ENCODE measurements around the gene TPRN.
"Not testable (repeated sequence)": the region's sequence is repeated elsewhere in the genome, so short reads cannot be mapped to it uniquely, and the experiment has no call there.

TPRN gene, protein sequence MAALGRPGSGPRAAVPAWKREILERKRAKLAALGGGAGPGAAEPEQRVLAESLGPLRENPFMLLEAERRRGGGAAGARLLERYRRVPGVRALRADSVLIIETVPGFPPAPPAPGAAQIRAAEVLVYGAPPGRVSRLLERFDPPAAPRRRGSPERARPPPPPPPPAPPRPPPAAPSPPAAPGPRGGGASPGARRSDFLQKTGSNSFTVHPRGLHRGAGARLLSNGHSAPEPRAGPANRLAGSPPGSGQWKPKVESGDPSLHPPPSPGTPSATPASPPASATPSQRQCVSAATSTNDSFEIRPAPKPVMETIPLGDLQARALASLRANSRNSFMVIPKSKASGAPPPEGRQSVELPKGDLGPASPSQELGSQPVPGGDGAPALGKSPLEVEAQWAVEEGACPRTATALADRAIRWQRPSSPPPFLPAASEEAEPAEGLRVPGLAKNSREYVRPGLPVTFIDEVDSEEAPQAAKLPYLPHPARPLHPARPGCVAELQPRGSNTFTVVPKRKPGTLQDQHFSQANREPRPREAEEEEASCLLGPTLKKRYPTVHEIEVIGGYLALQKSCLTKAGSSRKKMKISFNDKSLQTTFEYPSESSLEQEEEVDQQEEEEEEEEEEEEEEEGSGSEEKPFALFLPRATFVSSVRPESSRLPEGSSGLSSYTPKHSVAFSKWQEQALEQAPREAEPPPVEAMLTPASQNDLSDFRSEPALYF

GRCh38 chr9:137200311-137201204 lies at the start of gene TPRN:
TPRN (minus strand) TSS chr9:137200741; CDS start chr9:137200711, 30 bp downstream.
- DNase-seq, result peak; percentile 99

GRCh38 chr9:137247916-137248175 lies 47.3 kb upstream of the TPRN start:
- DNase-seq, result no peak

- no peak for DNase-seq
These were observed 46.8 kb upstream of the TPRN start for GRCh38 chr9:137247135-137247915.

- DNase-seq, result peak; percentile 27
These were observed 45.2 kb upstream of the TPRN start for GRCh38 chr9:137245450-137246421.

GRCh38 chr9:137244486-137245449 lies 44.2 kb upstream of the TPRN start:
- DNase-seq, result peak; percentile 46

DNA sequence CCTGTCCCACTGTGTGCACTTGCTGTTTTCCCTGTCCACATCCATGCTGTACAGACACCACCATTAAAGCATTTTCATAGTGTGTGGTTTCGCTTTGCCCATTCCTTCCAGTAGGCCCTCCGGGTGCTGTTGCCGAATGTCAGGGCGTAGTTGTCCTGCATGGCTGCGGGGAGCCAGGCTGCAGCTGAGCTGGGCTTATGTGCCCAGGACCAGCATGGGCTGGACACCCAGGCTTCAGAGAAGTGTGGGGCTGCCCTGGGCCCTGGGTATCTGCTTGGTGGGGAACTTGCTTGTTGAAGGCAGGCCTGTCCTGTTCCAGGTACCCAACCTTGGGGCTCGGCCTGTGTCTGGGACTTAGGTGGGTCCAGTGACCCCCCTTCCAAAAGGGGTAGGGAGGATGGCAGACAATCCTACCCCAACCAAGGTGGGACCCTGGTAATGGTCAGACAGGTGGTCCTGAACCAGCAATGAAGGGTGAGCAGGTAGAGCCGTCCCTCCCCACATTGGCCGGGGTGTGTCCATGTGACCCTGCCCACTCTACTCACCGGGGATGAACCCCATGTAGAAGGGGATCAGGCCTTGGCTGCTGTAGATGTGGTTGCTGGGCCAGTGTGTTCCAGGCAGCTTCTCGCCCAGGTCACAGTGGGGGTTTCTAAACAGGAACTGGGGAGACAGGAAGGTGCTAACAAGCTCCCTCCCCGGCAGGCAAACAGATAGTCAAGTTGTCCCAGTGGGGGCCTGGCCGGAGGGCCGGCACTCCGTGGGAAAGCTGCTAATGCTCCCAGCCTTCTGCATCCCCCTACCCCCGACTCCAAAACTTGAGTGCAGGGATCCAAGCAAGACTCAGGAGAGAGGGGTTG lies 43.3 kb upstream of the TPRN start:
- DNase-seq, result peak; percentile 49

DNA sequence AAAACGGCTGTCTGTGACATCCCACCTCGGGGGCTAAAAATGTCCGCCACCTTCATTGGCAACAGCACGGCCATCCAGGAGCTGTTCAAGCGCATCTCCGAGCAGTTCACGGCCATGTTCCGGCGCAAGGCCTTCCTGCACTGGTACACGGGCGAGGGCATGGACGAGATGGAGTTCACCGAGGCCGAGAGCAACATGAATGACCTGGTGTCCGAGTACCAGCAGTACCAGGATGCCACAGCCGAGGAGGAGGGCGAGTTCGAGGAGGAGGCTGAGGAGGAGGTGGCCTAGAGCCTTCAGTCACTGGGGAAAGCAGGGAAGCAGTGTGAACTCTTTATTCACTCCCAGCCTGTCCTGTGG lies 42.7 kb upstream of the TPRN start:
- DNase-seq, result peak; percentile 26

DNA sequence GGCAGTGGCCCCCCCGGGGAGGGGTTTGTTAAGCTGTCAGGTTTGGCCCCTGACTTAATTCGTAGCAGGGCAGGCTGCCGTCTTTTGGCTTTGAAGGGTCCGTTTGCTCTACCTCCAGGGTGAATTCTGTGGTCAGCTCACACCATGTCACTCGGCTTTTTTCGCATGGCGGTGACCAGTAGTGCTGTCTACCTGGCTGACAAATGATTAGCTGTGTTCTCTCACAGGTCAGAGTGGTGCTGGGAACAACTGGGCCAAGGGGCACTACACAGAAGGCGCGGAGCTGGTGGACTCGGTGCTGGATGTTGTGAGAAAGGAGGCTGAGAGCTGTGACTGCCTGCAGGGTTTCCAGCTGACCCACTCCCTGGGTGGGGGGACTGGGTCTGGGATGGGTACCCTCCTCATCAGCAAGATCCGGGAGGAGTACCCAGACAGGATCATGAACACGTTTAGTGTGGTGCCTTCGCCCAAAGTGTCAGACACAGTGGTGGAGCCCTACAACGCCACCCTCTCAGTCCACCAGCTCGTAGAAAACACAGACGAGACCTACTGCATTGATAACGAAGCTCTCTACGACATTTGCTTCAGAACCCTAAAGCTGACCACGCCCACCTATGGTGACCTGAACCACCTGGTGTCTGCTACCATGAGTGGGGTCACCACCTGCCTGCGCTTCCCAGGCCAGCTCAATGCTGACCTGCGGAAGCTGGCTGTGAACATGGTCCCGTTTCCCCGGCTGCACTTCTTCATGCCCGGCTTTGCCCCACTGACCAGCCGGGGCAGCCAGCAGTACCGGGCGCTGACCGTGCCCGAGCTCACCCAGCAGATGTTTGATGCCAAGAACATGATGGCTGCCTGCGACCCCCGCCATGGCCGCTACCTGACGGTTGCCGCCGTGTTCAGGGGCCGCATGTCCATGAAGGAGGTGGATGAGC lies 42.0 kb upstream of the TPRN start:
- no peak for DNase-seq

GRCh38 chr9:137241490-137242268 lies 41.1 kb upstream of the TPRN start:
- DNase-seq, result peak; percentile 76

GRCh38 chr9:137240841-137241489 lies 40.4 kb upstream of the TPRN start, which contains the start of gene TUBB4B:
TUBB4B (plus strand) TSS chr9:137241287; CDS start chr9:137241361, 74 bp downstream.
- peak; percentile 97 for DNase-seq

- DNase-seq, result peak; percentile 76
These were observed 39.8 kb upstream of the TPRN start for GRCh38 chr9:137240318-137240840.

DNA sequence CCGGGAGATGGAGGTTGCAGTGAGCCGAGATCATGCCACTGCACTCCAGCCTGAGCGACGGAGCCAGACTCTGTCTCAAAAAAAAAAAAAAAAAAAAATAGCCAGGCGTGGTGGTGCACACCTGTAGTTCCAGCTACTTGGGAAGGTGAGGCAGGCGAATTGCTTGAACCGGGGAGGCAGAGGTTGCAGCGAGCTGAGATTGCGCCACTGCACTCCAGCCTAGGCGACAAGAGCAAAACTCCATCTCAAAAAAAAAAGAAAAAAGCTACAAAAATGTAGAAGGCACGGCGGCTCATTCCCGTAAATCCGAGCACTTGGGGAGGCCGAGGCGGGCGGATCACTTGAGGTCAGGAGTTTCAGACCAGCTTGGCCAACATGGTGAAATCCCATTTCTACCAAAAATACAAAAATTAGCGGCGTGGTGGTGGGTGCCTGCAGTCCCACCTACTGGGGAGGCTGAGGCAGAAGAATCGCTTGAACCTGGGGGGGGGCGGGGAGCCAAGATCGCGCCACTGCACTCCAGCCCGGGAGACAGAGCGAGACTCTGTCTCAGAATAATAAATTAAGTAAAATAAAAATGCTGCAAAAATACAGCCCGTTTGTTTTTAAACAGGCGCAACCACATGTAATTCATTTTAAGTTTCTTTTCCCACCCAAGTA lies 39.1 kb upstream of the TPRN start:
- not testable (repeated sequence) for DNase-seq

- no peak for DNase-seq
These were observed 37.5 kb upstream of the TPRN start for GRCh38 chr9:137237759-137238726.

DNA sequence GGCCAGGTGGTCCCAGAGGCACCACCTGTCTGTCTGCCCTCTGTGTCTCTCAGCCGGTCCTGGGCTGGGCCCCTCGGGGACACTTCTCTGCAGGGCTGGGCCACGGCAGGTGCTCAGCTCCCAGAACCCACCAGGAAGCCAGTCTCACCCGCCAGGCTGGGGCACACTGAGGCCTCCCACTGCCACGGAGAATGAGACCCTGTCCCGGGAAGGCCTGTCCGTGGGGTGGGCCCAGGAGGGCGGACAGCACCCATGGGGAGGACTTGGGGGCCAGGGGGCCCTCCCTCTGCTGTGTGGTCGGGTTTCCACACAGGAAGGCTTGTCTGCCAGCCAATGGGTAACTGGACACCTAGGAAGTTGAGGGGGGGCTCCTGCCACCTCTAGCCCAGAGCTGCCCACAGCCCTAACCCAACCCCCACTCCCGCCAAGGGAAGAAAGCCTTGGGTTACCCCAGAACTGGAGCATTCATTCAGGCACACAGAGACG lies 36.4 kb upstream of the TPRN start:
- DNase-seq, result no peak
